Stimulated activated CD4-positive, alpha-beta T cell treated with anti-CD3 and anti-CD28 coated beads, Interleukin-4, amount 100 ng/mL, for 48 hours (primary cell): ENCODE results near the gene KAT2B.

Experiments
- DNase-seq, 2 donors: peaks; one replicate each; pipeline ENCODE4 v3.0.0-alpha.2; 2020; ENCODE audit warnings: low read depth in 2 of 2

KAT2B gene

GRCh38 chr3:20142517-20142916 lies 102.3 kb downstream of the KAT2B start:
- no peak for DNase-seq

GRCh38 chr3:20143519-20143918 lies 103.3 kb downstream of the KAT2B start:
- DNase-seq, result no peak

- DNase-seq, result no peak
These were observed 105.6 kb downstream of the KAT2B start for GRCh38 chr3:20145874-20146273.

GRCh38 chr3:20146301-20146700 lies 106.1 kb downstream of the KAT2B start:
- no peak for DNase-seq

GRCh38 chr3:20147361-20147760 lies 107.1 kb downstream of the KAT2B start:
- DNase-seq, result no peak

GRCh38 chr3:20148466-20148865 lies 108.2 kb downstream of the KAT2B start:
- no peak for DNase-seq

- DNase-seq, result no peak
These were observed 113.8 kb downstream of the KAT2B start for GRCh38 chr3:20154078-20154477.

- no peak for DNase-seq
These were observed 114.7 kb downstream of the KAT2B start for GRCh38 chr3:20154928-20155327.

- no peak for DNase-seq
These were observed 120.0 kb downstream of the KAT2B start for GRCh38 chr3:20160230-20160629.

GRCh38 chr3:20161714-20162113 lies 121.5 kb downstream of the KAT2B start:
- no peak for DNase-seq

- no peak for DNase-seq
These were observed 133.7 kb downstream of the KAT2B start for GRCh38 chr3:20173844-20174410.

GRCh38 chr3:20181276-20181675 lies 141.0 kb downstream of the KAT2B start:
- DNase-seq, result no peak

- no peak for DNase-seq
These were observed 142.0 kb downstream of the KAT2B start for GRCh38 chr3:20182206-20182605.

GRCh38 chr3:20185331-20185678 lies 145.1 kb downstream of the KAT2B start:
- no peak for DNase-seq

- peak; percentile 99 to 100 for DNase-seq
These were observed 145.7 kb downstream of the KAT2B start, which contains the start of gene SGO1 for GRCh38 chr3:20185679-20186599. Gene SGO1, minus strand, starts transcription at chr3:20186206. Its CDS starts 2,179 bp downstream, at chr3:20184027.

- DNase-seq, result no peak
These were observed 146.4 kb downstream of the KAT2B start for GRCh38 chr3:20186600-20187004.

- no peak for DNase-seq
These were observed 150.7 kb downstream of the KAT2B start for GRCh38 chr3:20190991-20191390.

- no peak for DNase-seq
These were observed 154.7 kb downstream of the KAT2B start for GRCh38 chr3:20194793-20195460.

GRCh38 chr3:20197775-20198174 lies 157.5 kb downstream of the KAT2B start:
- no peak for DNase-seq

- DNase-seq, result no peak
These were observed 160.9 kb downstream of the KAT2B start for GRCh38 chr3:20201143-20201542.
